Stimulated activated CD4-positive, alpha-beta T cell treated with anti-CD3 and anti-CD28 coated beads, Interleukin-15, amount 100 ng/mL, for 24 hours (primary cell): Measurements from ENCODE around the gene ST7.
A peak's percentile ranks its signal among the peaks of the same experiment; 100 is the strongest.
"Not testable (repeated sequence)": the region's sequence is repeated elsewhere in the genome, so short reads cannot be mapped to it uniquely, and the experiment has no call there.

Source experiments
- DNase-seq: peaks from one replicate; pipeline ENCODE4 v3.0.0-alpha.2; 2020

Gene ST7

DNA sequence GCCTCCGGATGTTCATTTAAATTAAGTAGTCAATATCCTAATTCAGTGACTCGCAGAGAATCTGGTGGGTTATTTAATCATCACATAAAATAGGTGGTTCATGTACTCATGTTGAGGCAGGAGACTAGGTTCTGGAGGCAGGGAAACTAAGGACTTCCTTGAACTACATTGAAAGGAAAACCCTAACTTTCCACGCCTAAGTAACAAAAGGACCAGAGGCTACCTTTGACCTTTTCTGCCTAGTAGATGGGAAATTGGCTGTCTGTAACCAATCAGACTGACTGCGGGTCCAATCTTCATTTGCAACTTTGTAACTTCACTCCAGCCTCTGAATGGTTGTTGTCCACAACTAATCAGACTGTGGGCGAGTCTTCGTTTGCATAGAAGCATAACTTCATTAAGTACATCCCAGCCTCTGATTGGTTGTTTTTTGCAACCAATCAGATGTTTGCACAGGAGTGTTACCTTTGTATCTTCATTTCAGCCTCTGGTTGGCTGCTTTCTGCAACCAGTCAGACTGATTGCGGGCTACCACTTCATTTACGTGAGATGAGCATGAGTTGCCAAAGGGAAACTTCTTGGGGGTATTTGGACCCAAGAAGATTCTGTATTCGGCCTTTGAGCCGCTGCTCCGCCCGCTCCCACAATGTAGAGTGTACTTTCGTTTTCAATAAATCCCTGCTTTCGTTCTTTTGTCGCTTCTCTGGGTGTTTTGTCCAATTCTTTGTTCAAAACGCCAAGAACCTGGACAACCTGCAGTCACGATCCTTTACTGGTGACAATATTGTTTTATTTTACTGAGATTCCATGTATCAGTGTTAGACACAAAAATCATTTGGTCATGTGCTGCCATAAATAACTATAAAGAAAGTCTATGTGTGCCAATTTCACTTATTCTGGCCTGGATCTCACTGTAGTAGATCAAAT is 1.7 kb upstream of the ST7 start:
- no peak for DNase-seq

DNA sequence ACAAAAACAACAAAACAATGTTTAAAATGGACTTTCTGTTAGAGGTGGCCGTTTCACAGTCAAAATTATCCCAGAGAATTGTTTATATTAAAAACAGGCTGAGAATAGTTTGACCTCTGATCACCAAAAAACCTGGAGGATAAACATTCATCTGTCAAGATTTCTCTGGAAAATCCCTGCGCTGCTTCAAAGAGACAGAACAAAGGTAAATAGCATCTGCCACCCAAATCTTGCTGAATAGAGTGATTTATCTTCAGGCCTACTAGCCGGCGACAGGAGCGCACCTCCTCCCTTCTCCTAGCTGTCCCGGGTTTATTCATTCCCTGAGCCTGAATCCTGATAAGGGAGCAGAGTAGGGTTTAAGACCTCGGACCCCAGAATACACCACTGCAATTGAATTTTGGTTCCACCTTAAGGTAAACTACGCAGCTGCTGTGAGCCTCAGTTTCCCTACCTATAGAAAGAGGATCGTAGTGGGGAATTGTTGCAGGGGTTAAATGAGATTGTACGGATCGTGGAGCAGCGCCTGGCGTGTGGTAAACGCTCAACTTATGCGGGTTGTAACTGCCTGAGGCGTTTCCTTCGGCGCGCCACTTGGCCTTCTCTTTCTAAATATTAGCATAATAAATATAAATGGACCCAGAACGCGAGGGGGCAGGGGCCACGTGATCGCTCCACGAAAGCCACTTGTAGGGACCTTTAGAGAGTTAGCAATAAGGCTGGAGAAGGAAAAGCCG is 498 bp upstream of the ST7 start:
- DNase-seq = no peak

DNA sequence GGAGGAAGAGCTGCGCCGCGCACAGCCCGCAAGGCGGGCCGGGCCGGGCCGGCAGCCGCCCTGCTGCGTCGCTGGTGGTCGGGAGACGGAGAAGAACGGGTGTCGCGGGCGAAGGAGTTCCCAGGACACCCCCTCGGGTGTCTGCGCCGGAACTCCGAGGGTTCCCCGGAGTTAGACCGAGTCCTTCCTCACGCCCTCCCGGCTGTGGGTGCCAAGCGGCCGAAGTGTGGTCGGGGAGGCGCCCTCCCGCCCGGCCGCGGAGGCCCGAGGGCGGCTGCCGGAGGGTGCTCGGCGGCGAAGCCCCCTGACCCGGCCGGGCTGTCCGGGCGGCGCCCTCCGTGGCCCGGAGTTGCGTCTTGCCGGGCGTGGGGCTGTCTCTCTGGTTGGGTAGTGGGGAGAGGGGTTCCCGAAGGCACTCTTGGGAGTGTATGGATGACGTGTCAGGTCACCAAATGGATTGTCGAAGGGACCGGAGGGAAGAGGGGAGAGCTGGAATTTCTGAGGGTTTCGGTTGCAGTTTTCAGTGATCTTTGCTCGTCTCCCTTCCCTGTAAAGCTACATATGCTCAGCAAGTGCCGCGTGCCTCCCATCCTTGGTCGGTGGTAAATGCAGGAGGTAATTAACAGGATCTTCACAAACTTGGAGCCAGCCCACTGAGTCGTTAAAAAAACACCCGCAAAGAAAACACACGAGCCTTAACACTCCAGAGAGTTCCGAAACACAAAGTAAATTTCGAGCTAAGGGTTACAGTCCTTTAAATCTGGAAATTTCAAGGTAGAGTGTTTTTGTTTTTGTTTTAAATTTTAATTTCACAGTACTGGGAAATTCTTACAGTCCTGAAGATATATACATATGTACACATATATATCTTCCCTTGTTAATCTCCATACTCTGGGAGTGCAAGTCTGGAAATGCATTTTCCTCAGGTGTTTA is 871 bp downstream of the ST7 start:
- DNase-seq = peak; percentile 39

DNA sequence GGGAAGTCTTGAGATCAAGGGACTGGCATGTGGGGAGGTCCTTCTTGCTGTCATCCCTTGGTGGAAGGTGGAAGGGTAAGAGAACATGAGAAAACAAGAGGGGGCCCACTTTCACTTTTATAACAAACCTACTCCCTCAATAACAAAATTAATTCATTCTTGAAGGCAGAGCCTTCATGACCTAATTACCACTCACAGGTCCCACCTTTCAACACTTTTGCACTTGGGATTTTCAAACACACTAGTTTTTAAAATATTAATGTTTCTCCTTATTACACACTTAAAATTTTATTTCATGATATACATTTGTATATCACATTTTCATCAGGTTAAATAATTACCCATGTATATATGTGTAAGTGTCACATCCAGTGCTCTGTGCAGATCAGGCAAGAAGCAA is 2.0 kb downstream of the ST7 start:
- DNase-seq = no peak

DNA sequence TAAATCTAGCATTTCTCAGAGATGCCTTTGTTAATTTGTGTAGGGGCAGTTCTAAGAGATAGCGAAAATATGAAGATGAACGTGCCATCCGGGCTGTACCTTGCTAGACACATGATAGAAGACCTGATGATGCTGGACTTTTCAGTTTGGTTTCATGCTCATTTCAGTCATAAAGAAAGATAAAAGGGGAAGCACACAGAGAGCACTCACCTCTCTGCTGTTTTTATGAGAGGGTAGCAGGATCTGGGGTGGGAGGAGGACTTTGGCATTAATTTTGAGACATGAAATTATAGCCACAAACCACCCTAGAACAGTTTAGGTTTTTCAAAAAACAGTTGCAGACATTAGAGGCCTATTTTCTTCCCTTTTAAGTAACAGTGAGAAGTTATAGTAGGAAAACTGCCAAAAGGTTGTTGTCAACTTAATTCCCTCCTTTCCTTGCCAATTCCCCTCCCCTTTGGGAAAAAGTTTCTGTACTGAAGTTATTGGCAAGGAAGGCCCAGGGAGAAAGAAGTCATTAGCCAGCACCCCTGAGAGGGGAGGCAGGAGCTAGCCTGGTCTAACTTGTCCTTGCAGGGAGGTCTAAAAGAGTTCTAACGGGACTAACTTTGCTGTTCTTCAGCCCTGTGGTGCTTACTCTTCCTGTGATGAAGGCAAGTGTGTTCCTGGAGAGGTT is 2.6 kb downstream of the ST7 start:
- DNase-seq = peak; percentile 6

DNA sequence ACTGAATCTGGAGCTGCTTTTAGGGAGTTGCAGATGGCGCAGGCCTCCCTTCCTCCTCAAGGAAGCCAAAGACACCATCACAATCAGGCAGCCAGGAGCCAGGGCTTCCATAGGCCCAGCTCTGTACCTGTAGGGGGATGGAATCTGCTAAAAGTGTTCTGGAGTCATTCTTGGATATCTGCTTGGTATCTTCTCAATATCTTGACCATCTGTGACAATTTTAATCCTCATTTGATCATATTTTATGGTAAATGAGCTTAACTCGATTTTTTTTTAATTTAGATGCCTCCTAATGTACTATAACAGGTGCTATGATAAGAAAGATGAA is 3.1 kb downstream of the ST7 start:
- DNase-seq = no peak

DNA sequence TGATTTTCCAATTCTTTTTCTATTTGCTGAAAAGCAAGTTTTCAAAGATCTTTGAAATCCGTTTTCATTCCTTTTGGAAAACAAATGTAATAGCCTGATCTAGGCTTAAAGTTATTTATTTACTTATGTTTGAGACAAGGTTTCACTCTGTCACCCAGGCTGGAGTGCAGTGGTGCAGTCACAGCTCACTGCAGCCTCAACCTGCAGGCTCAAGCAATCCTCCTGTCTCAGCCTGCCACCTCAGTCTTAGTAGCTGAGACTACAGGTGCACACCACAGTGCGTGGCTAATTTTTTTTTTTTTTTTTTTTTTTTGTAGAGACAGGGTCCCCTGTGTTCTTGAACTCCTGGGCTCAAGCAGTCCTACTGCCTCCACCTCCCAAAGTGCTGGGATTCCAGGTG is 4.6 kb downstream of the ST7 start:
- DNase-seq = no peak

DNA sequence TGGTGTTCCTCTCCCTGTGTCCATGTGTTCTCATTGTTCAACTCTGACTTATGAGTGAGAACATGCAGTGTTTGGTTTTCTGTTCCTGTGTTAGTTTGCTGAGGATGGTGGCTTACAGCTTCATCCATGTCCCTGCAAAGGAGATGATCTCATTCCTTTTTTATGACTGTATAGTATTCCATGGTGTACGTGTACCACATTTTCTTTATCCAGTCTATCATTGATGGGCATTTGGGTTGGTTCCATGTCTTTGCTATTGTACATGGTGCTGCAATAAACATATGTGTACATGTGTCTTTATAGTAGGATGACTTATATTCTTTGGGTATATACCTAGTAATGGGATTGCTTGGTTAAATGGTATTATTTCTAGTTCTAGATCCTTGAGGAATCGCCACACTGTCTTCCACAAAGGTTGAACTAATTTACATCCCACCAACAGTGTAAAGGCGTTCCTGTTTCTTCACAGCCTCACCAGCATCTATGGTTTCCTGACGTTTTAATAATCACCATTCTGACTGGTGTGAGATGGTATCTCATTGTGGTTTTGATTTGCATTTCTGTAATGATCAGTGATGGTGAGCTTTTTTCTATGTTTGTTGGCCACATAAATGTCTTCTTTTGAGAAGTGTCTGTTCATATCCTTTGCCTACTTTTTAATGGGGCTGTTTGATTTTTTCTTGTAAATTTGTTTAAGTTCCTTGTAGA is 8.8 kb downstream of the ST7 start:
- not testable (repeated sequence) for DNase-seq

DNA sequence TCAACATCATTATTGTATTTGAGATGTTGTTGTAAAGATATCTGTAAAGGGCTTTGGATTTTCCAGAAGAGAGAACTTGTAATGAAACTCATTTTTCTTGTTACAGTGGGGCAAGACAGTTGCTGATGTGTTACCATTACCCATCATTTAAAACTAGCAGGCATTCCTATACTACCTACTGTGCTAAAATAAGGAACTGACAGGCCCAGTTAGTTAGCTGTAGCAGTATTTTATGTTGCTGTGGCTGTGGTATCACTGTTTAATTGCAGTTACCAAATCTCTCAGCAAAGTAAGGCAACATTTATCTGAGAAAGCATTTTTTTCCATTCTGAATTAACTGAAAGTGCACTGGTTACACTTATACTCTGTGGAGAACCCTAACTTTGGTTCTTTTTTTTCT is 9.9 kb downstream of the ST7 start:
- DNase-seq = no peak

DNA sequence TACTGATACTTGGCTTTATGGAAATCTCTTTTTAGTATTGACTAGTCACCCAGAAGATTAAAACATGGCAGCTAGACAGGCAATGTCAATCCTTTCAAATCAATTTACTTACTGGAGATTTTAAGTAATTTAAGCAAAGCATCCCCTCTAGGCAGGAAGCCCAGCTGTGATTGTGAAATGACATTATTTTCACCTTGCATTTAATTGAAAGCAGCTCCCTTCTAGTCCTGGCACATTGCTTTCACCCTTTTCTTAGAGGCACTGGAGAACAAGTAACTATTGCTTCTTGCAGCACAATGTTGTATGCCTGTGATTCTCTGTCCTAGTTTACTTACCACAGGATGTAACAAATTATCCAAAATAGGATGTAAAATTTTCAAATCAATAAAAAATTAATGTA is 13.3 kb downstream of the ST7 start:
- DNase-seq = no peak

DNA sequence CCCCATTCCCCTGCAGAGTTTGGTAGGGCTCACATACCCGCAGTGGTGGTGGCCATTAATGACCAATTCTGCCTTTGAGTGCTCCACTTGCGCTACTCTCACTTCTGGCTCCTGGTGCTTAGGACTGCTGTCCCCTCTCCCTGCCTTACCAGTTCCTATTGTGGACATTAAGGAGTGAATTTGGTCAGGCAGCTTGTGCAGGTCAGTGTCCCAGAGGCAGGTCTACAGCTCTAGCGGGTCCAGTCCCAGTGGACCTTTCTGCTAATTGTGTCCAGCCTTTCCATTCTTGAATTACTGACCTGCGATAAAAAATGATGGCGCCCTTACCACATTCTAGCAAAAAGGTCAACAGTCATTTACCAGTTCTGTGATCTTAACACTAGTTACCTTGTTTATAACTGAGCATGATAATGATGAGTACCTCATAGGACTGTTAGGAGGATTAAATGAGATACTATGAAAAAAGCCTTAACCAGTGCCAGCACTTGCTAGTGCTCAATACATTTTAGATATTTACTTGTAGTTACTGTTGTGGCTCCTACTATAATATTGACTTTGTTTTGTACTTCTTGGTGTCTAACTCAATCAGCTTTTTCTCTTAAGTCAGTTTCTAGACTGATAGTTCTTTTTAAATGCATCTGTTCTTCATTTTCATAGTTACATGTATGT is 14.1 kb downstream of the ST7 start:
- DNase-seq = no peak

DNA sequence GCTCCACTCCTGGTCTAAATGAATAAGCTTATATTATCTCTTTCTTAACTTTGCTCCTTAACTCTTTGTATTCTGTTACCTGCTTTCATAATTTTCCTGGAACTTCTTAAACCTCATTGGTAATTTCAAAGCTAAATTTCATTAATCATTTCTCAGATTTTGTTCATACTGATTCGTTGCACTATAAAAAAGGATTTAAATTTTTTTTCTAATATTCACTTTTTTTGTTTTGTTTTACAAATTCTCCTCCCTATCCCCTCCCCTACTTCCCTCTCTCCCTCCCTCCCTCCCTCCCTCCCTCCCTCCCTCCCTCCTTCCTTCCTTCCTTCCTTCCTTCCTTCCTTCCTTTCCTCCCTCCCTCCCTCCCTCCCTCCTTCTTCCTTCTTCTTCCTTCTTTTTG is 14.7 kb downstream of the ST7 start:
- DNase-seq = no peak

DNA sequence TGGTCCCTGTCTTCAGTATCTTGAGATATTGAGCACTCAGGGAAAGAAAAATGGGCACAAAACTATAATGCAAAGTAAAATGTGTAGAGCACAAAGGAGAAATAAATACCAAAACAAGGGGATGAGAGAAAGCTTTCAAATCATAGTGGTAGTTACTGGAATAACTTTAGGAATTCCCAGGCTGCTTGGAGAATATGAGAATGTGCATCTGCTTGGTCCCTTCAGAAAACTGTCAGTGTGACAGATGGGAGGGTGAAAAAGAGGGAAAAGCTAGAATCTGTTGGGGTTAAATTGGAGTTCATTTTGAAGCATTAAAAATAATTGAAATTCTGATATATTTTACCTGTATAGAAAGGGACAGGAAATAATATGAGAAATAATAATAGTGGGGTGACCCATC is 15.3 kb downstream of the ST7 start:
- no peak for DNase-seq

DNA sequence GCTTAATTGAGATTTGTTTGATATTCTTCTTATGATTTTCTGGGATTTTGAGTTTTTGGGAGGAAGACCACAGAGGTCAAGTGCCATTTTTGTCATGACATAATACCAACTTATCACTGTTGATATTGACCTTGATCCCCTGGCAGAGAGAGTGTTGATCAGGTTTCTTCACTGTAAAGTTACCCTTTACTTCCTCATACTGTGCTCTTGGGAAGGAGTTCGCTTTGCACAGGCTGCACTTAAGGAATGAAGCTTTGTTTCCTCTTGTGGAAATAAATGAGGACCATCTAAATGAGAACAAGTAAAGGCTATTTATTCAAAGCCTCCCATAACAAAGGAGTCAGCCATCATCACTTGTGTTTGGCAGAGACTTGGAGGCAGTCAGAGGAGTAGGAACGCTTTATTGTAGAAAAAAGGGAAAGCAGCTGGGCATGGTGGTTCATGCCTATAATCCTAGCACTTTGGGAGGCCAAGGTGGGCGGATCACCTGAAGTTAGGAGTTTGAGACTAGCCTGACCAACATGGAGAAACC is 16.1 kb downstream of the ST7 start:
- no peak for DNase-seq

DNA sequence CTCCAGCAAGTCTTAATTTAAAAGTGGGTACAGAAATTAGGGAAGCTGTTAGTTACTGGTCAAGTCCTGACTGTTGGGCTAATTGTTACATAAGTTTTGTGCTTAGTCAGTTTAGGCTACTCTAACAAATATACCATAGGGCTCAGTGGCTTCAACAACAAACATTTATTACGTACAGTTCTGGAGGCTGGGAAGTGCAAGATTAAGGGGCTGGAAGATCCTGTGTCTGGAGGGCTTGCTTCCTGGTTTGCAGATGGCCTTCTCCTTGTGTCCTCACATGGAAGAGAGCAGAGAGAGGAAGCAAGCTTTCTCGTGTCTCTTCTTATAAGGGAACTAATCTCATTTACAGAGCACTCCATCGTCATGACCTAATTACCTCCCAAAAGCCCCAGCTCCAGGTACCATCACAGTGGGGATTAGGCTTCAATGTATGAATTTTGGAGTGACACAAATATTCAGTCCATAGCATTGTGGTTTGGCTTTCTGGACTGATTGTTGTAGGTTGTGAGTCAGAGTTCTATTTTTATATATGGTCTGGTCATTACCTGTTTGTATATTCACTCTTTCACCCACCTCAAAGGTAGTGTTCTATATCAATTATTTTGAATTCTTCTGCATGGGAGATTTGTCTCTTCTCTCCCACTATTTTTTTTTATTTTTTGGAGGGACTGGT is 17.1 kb downstream of the ST7 start:
- DNase-seq = no peak

DNA sequence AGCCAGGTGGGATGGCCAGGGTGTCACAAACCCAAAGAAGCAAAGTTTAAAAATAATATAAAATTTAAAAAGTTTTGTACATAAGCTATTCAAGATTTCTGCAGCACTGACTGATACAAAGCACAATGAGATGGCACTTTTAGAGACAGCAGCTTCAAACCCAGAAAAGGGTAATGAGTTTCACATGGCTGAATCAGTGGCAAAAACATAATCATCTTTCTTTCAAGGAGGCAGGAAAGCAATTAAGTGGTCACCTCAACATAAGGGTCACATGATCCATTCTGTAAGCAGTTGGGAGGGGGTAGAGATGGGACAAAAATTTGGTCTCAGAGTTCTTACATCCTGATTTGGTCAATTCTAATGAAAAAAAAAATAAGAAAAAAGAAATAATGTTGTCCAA is 17.9 kb downstream of the ST7 start:
- DNase-seq = not testable (repeated sequence)

DNA sequence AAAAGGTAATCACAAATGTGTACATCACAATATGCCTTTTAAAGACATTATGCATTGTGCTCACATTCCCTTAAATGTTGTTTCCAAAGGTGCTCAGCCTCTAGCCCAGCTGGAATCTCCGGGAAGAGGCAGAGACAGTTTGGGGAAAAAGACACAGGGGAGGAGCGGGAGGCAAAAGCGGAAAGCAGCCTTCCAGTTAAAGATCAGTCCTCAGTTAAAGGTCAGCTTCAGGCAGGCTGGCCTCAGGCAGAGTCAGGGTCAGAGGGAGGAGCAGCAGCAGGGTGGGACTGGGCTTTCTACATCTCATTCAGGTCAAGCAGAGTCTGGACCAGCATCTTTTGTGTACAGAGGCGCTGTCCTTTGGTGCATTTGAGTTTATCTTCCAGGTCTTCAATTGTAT is 18.6 kb downstream of the ST7 start:
- DNase-seq = no peak

DNA sequence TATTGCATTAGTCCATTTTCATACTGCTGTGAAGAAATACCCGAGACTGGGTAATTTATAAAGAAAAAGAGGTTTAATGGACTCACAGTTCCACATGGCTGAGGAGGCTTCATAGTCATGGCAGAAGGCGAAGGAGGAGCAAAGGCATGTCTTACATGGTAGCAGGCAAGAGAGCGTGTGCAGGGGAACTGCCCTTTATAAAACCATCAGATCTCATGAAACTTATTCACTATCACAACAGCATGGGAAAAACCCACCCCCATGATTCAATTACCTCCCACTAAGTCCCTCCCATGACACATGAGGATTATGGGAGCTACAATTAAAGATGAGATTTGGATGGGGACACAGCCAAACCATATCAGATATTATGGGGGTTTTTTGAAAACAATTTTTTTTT is 21.7 kb downstream of the ST7 start:
- not testable (repeated sequence) for DNase-seq

DNA sequence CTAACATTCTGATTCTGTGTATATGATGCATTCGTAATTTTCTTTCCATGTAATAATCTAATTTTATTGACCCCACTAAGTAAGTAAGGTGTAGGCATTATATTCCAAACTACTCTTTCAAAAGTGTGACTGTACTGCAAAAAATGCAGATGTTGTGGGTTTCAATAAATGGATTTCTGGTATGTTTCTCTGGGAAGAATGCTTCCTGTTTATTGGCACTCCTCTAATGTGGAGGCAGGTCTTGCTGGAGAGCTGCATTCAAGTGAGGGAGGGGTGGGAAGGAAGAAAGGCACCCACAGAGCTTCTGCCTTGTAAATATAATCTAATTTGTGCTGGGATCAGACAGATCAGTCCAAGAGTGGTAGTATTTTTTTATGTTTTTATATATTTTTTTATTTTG is 23.9 kb downstream of the ST7 start:
- no peak for DNase-seq

DNA sequence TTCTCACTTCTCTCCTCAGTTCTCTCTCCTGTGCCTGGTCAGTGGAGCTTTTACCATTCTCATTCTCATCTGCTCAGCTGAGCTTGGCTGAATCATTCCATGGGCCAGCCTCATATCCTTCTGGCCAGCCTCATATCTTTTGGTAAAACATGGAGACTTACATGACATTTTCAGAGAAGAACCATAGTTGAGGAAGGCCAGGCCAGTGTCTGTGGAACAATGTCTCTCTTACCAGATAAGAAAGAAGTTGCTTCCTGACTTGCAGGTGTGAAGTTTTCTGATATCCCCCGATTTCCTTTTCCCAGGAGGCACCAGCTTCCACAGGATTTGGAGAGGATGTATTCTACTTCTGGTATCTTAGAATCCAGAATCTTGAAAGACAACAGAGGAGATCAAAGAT is 24.7 kb downstream of the ST7 start:
- DNase-seq = no peak

DNA sequence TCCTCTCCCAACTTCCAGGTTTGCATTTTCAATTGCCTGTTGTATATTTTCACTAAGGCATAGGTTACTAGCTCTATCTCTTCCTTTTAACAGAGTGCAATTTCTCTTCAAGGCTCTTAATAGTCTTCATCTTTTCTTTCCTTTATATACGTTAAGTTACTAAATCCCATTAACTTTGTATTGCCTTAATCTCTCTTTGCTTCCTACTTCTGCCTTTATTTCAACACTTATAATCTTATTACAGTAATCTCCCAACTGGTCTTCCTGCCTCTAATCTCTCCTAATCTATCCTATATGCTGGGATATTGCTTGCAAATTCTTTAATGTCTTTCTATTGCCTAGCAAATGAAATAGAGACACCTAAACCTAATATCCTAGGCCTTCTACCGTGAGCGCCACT is 26.1 kb downstream of the ST7 start:
- no peak for DNase-seq
